HG02884 (cell line): ENCODE data around the gene ARIH2.

Experiments
- ATAC-seq: cut with Tn5 transposase; IDR thresholded peaks from one replicate; pipeline ENCODE4 v1.9.1; 2021; ENCODE audit warnings: mild to moderate bottlenecking, moderate library complexity; ENCODE audit not compliant: unreplicated experiment

The ARIH2 gene

GRCh38 chr3:49035281-49035680 lies 116.6 kb downstream of the ARIH2 start:
- no peak for ATAC-seq
